GM18505 (cell line): Measurements from ENCODE around the gene PNMA3.
"Not testable (repeated sequence)": the region's sequence is repeated elsewhere in the genome, so short reads cannot be mapped to it uniquely, and the experiment has no call there.

Experiments used
- ATAC-seq: cut with Tn5 transposase; IDR thresholded peaks from one replicate; pipeline ENCODE4 v1.9.1; 2021; ENCODE audit not compliant: unreplicated experiment
- POLR2A ChIP-seq: IDR thresholded peaks from 4 replicates; pipeline ENCODE4 v1.6.1; 2011; ENCODE audit warnings: borderline replicate concordance; ENCODE audit not compliant: insufficient read depth, insufficient read length; ENCODE audit errors: extremely low read depth

The PNMA3 gene

GRCh38 chrX:153055871-153056749 is at the start of gene PNMA3:
Gene PNMA3, plus strand, starts transcription at chrX:153056470. Its CDS starts 586 bp downstream, at chrX:153057056.
- no peak for ATAC-seq
- TF ChIP-seq POLR2A, result no peak

- ATAC-seq, result not testable (repeated sequence)
These were observed 39.1 kb upstream of the PNMA3 start for GRCh38 chrX:153017174-153017573.

GRCh38 chrX:153019166-153019565 is 37.1 kb upstream of the PNMA3 start:
- ATAC-seq, result no peak
- TF ChIP-seq POLR2A, result no peak

- ATAC-seq, result not testable (repeated sequence)
These were observed 29.8 kb upstream of the PNMA3 start for GRCh38 chrX:153026501-153026900.

GRCh38 chrX:153028487-153028886 is 27.8 kb upstream of the PNMA3 start:
- ATAC-seq, result not testable (repeated sequence)

GRCh38 chrX:153029162-153029561 is 27.1 kb upstream of the PNMA3 start:
- no peak for ATAC-seq
- TF ChIP-seq POLR2A, result no peak

GRCh38 chrX:153029875-153030274 is 26.4 kb upstream of the PNMA3 start:
- TF ChIP-seq POLR2A, result no peak
- ATAC-seq, result no peak

- no peak for ATAC-seq
- TF ChIP-seq POLR2A, result no peak
These were observed 25.5 kb upstream of the PNMA3 start for GRCh38 chrX:153030801-153031200.

- peak; percentile 56 for TF ChIP-seq POLR2A
- peak; percentile 55 for ATAC-seq
These were observed 23.7 kb upstream of the PNMA3 start for GRCh38 chrX:153032397-153033118.

- TF ChIP-seq POLR2A, result no peak
- ATAC-seq, result no peak
These were observed 7.2 kb upstream of the PNMA3 start for GRCh38 chrX:153049093-153049492.

GRCh38 chrX:153052534-153052933 is 3.7 kb upstream of the PNMA3 start:
- ATAC-seq, result no peak
- TF ChIP-seq POLR2A, result no peak

GRCh38 chrX:153057281-153057680 is 1.0 kb downstream of the PNMA3 start:
- TF ChIP-seq POLR2A, result no peak
- no peak for ATAC-seq

- no peak for TF ChIP-seq POLR2A
- ATAC-seq, result no peak
These were observed 3.2 kb downstream of the PNMA3 start for GRCh38 chrX:153059191-153060094.
